Mesendoderm (in vitro differentiated cells): ENCODE measurements around the gene TESMIN.

Experiments used
- DNase-seq: peaks from one replicate; pipeline ENCODE4 v3.0.0; 2013
- H2AK5ac ChIP-seq: 2 replicates; pipeline ENCODE4 v1.6.1; 2013; ENCODE audit warnings: low read length, inconsistent platforms
- H2BK120ac ChIP-seq: 2 replicates; pipeline ENCODE4 v1.6.1; 2013; ENCODE audit warnings: low read depth, mild to moderate bottlenecking, low read length, moderate library complexity, mixed read lengths
- H2BK15ac ChIP-seq: replicated peaks from 2 replicates; pipeline ENCODE4 v1.6.1; 2013; ENCODE audit warnings: low read depth, mild to moderate bottlenecking, moderate library complexity
- H2BK5ac ChIP-seq: 2 replicates; pipeline ENCODE4 v1.6.1; 2013; ENCODE audit warnings: low read length, inconsistent platforms
- H3K18ac ChIP-seq: 2 replicates; pipeline ENCODE4 v1.6.1; 2013; ENCODE audit warnings: mild to moderate bottlenecking, low read length, mixed read lengths
- H3K23ac ChIP-seq: one replicate; pipeline ENCODE4 v1.6.1; 2013; ENCODE audit warnings: low read length
- H3K27ac ChIP-seq: 2 replicates; pipeline ENCODE4 v1.5.1; 2013; ENCODE audit warnings: low read depth, mild to moderate bottlenecking, inconsistent platforms, low read length, moderate library complexity
- H3K27me3 ChIP-seq: 2 replicates; pipeline ENCODE4 v1.6.1; 2013; ENCODE audit warnings: low read length, control low read depth, mild to moderate bottlenecking, inconsistent platforms; ENCODE audit not compliant: insufficient read depth, poor library complexity
- H3K36me3 ChIP-seq: 2 replicates; pipeline ENCODE4 v1.6.1; 2013; ENCODE audit warnings: low read length, inconsistent platforms; ENCODE audit not compliant: control insufficient read depth, insufficient read depth
- H3K4ac ChIP-seq: one replicate; pipeline ENCODE4 v1.6.1; 2013; ENCODE audit warnings: low read depth, mild to moderate bottlenecking, low read length, moderate library complexity
- H3K4me1 ChIP-seq: 2 replicates; pipeline ENCODE4 v1.6.1; 2013; ENCODE audit warnings: low read depth, low read length, inconsistent platforms; ENCODE audit not compliant: control insufficient read depth
- H3K4me2 ChIP-seq: 2 replicates; pipeline ENCODE4 v1.6.1; 2013; ENCODE audit warnings: low read length
- H3K4me3 ChIP-seq: 2 replicates; pipeline ENCODE4 v1.5.1; 2013; ENCODE audit warnings: mild to moderate bottlenecking, low read length
- H3K56ac ChIP-seq: one replicate; pipeline ENCODE4 v1.6.1; 2013; ENCODE audit warnings: low read length
- H3K79me1 ChIP-seq: 2 replicates; pipeline ENCODE4 v1.6.1; 2013; ENCODE audit warnings: low read length, inconsistent platforms
- H3K79me2 ChIP-seq: 2 replicates; pipeline ENCODE4 v1.6.1; 2013; ENCODE audit warnings: mild to moderate bottlenecking, low read length; ENCODE audit not compliant: control insufficient read depth, insufficient read depth
- H3K9ac ChIP-seq: 2 replicates; pipeline ENCODE4 v1.6.1; 2013; ENCODE audit warnings: low read length, inconsistent platforms
- H4K5ac ChIP-seq: one replicate; pipeline ENCODE4 v1.6.1; 2013; ENCODE audit warnings: low read length
- H4K8ac ChIP-seq: one replicate; pipeline ENCODE4 v1.6.1; 2013; ENCODE audit warnings: low read depth, mild to moderate bottlenecking, control low read depth, low read length, moderate library complexity
- WGBS: extraction: QIAGEN DNeasy Blood & Tissue Kit; methylation state at CpG from one replicate; pipeline ENCODE4 v1.1.7; 2013; ENCODE audit warnings: low lambda C conversion rate, missing lambda C conversion rate; ENCODE audit not compliant: insufficient coverage; ENCODE audit errors: extremely low coverage; 5-methylcytosine and 5-hydroxymethylcytosine counted together

The TESMIN gene

GRCh38 chr11:68721075-68721474, 30.2 kb downstream of the TESMIN start:
- H3K9ac ChIP-seq = no peak overlapping the region
- no peak overlapping the region for H2BK5ac ChIP-seq
- no peaks in the 10 kb centered on the region for H3K79me1 ChIP-seq
- no peaks in the 10 kb centered on the region for H3K79me2 ChIP-seq
- no peaks in the 10 kb centered on the region for H3K36me3 ChIP-seq
- no peaks in the 10 kb centered on the region for H3K27me3 ChIP-seq
- H3K56ac ChIP-seq = no peak overlapping the region
- no peak overlapping the region for H2BK120ac ChIP-seq
- no peak overlapping the region for H3K23ac ChIP-seq
- no peak overlapping the region for H2BK15ac ChIP-seq
- no CpG with 5 or more reads among the region's 2 CpGs for WGBS
- DNase-seq = no peak
- H2AK5ac ChIP-seq = no peak overlapping the region
- no peaks in the 10 kb centered on the region for H3K4me1 ChIP-seq
- H4K5ac ChIP-seq = no peak overlapping the region
- no peak overlapping the region for H3K4me3 ChIP-seq
- no peak overlapping the region for H3K4ac ChIP-seq
- H3K27ac ChIP-seq = no peak overlapping the region
- no peak overlapping the region for H3K4me2 ChIP-seq
- no peak overlapping the region for H3K18ac ChIP-seq
- H4K8ac ChIP-seq = no peak overlapping the region

- H4K5ac ChIP-seq = no peak overlapping the region
- H2BK15ac ChIP-seq = no peak overlapping the region
- H4K8ac ChIP-seq = no peak overlapping the region
- H3K27ac ChIP-seq = no peak overlapping the region
- no peaks in the 10 kb centered on the region for H3K27me3 ChIP-seq
- H3K4me3 ChIP-seq = no peak overlapping the region
- H3K79me2 ChIP-seq = no peaks in the 10 kb centered on the region
- H3K4me2 ChIP-seq = no peak overlapping the region
- H3K9ac ChIP-seq = no peak overlapping the region
- H3K79me1 ChIP-seq = no peaks in the 10 kb centered on the region
- H2BK120ac ChIP-seq = no peak overlapping the region
- H3K4me1 ChIP-seq = peaks cover 2% of the 10 kb centered on the region
- peak overlapping the region; percentile 18 for H3K56ac ChIP-seq
- no peak overlapping the region for H3K4ac ChIP-seq
- no CpG with 5 or more reads among the region's 11 CpGs for WGBS
- no peak overlapping the region for H2BK5ac ChIP-seq
- H3K18ac ChIP-seq = no peak overlapping the region
- H2AK5ac ChIP-seq = no peak overlapping the region
- H3K23ac ChIP-seq = no peak overlapping the region
- no peaks in the 10 kb centered on the region for H3K36me3 ChIP-seq
- DNase-seq = no peak
Measured at GRCh38 chr11:68715456-68716122, 35.7 kb downstream of the TESMIN start.

GRCh38 chr11:68714060-68714856, 37.1 kb downstream of the TESMIN start:
- H3K4ac ChIP-seq = no peak overlapping the region
- no peak overlapping the region for H3K4me2 ChIP-seq
- H3K27me3 ChIP-seq = no peaks in the 10 kb centered on the region
- H3K4me1 ChIP-seq = peaks cover 2% of the 10 kb centered on the region
- DNase-seq = no peak
- no peak overlapping the region for H4K8ac ChIP-seq
- H3K23ac ChIP-seq = no peak overlapping the region
- H2AK5ac ChIP-seq = no peak overlapping the region
- H3K79me2 ChIP-seq = no peaks in the 10 kb centered on the region
- no peak overlapping the region for H3K9ac ChIP-seq
- no peak overlapping the region for H2BK15ac ChIP-seq
- 100% methylated on average over 1 of the region's 23 CpGs for WGBS
- H3K36me3 ChIP-seq = no peaks in the 10 kb centered on the region
- no peak overlapping the region for H2BK120ac ChIP-seq
- no peak overlapping the region for H3K27ac ChIP-seq
- no peak overlapping the region for H4K5ac ChIP-seq
- no peak overlapping the region for H3K18ac ChIP-seq
- no peak overlapping the region for H3K4me3 ChIP-seq
- no peak overlapping the region for H2BK5ac ChIP-seq
- H3K56ac ChIP-seq = no peak overlapping the region
- no peaks in the 10 kb centered on the region for H3K79me1 ChIP-seq

GRCh38 chr11:68711114-68711513, 40.2 kb downstream of the TESMIN start:
- Histone ChIP-seq H3K23ac (no peak overlapping the region), H3K18ac (no peak overlapping the region), H3K56ac (no peak overlapping the region), H4K8ac (no peak overlapping the region), H2BK5ac (no peak overlapping the region), H3K27me3 (no peaks in the 10 kb centered on the region), H2BK120ac (no peak overlapping the region), H3K36me3 (no peaks in the 10 kb centered on the region), H2BK15ac (no peak overlapping the region), H3K4me2 (no peak overlapping the region), H3K9ac (no peak overlapping the region), H3K27ac (no peak overlapping the region), H2AK5ac (no peak overlapping the region), H3K4me3 (no peak overlapping the region), H3K4me1 (peaks cover 2% of the 10 kb centered on the region), H4K5ac (no peak overlapping the region), H3K79me2 (no peaks in the 10 kb centered on the region), H3K79me1 (no peaks in the 10 kb centered on the region), H3K4ac (no peak overlapping the region)
- WGBS = 100% methylated on average over 8 of the region's 8 CpGs
- DNase-seq = no peak

GRCh38 chr11:68710409-68710808, 40.9 kb downstream of the TESMIN start:
- no CpG with 5 or more reads among the region's 11 CpGs for WGBS
- Histone ChIP-seq H2BK120ac (no peak overlapping the region), H4K5ac (no peak overlapping the region), H3K79me2 (no peaks in the 10 kb centered on the region), H2BK5ac (no peak overlapping the region), H3K36me3 (no peaks in the 10 kb centered on the region), H3K4ac (no peak overlapping the region), H3K9ac (no peak overlapping the region), H3K18ac (no peak overlapping the region), H3K4me3 (no peak overlapping the region), H3K23ac (no peak overlapping the region), H4K8ac (no peak overlapping the region), H3K56ac (peak overlapping the region; percentile 12), H2AK5ac (no peak overlapping the region), H3K27me3 (no peaks in the 10 kb centered on the region), H3K79me1 (no peaks in the 10 kb centered on the region), H3K4me2 (no peak overlapping the region), H3K27ac (no peak overlapping the region), H2BK15ac (no peak overlapping the region), H3K4me1 (peaks cover 1% of the 10 kb centered on the region)
- DNase-seq = no peak
